HL-60 (cell line): ENCODE measurements around the gene DARS2.
"Not testable (repeated sequence)": the region's sequence is repeated elsewhere in the genome, so short reads cannot be mapped to it uniquely, and the experiment has no call there.

Experiments used
- DNase-seq, 2 experiments: peaks; one replicate each; pipeline ENCODE4 v3.0.0-alpha.2; 2010 to 2020; ENCODE audit warnings: low read depth in 1 of 2, low spot score in 1 of 2
- H3K27ac ChIP-seq: fragments of 250-450 bp; sonication (Bioruptor Pico); replicated peaks from 2 replicates; pipeline ENCODE4 v1.5.1; 2020; ENCODE audit warnings: mild to moderate bottlenecking, moderate library complexity
- H3K27me3 ChIP-seq: fragments of 250-450 bp; sonication (Bioruptor Pico); 2 replicates; pipeline ENCODE4 v1.5.1; 2021; ENCODE audit warnings: mild to moderate bottlenecking, moderate library complexity; ENCODE audit not compliant: insufficient read depth, poor library complexity, severe bottlenecking
- H3K4me3 ChIP-seq: replicated peaks from 2 replicates; pipeline ENCODE4 v1.5.1; 2011; ENCODE audit warnings: mild to moderate bottlenecking, control low read depth, low read length; ENCODE audit not compliant: insufficient read depth
- CTCF ChIP-seq: IDR thresholded peaks from one replicate; pipeline ENCODE4 v1.5.1; 2011; ENCODE audit warnings: low read length, control low read depth, inconsistent platforms; ENCODE audit not compliant: insufficient read depth
- GABPA ChIP-seq: IDR thresholded peaks from 2 replicates; pipeline ENCODE4 v1.6.1; 2012; ENCODE audit warnings: low read depth
- POLR2AphosphoS5 ChIP-seq: IDR thresholded peaks from 2 replicates; pipeline ENCODE4 v1.6.1; 2012; ENCODE audit warnings: low read depth
- REST ChIP-seq: IDR thresholded peaks from 2 replicates; pipeline ENCODE4 v1.6.1; 2012; ENCODE audit warnings: low read depth; ENCODE audit not compliant: insufficient replicate concordance
- SPI1 ChIP-seq: IDR thresholded peaks from 2 replicates; pipeline ENCODE4 v1.6.1; 2012; ENCODE audit warnings: low read depth, mild to moderate bottlenecking, borderline replicate concordance

The DARS2 gene

GRCh38 chr1:173857363-173857917 lies 33.0 kb downstream of the DARS2 start:
- no peaks in the 10 kb centered on the region for H3K27me3 ChIP-seq
- no peak for TF ChIP-seq CTCF
- TF ChIP-seq REST, result no peak
- no peak for TF ChIP-seq GABPA
- TF ChIP-seq POLR2AphosphoS5, result no peak
- TF ChIP-seq SPI1, result no peak
- H3K27ac ChIP-seq, result no peak overlapping the region
- DNase-seq, result no peak
- no peak overlapping the region for H3K4me3 ChIP-seq

GRCh38 chr1:173859547-173859946 lies 35.1 kb downstream of the DARS2 start:
- H3K27ac ChIP-seq, H3K27me3 ChIP-seq, DNase-seq, H3K4me3 ChIP-seq: not testable (repeated sequence)
- TF ChIP-seq POLR2AphosphoS5, result peak; percentile 36; the same call in 1 of the 2 replicates

- Histone ChIP-seq H3K4me3 (no peak overlapping the region), H3K27ac (no peak overlapping the region), H3K27me3 (no peaks in the 10 kb centered on the region)
- DNase-seq, result no peak
- no peak for TF ChIP-seq GABPA
- no peak for TF ChIP-seq REST
- TF ChIP-seq CTCF, result no peak
- TF ChIP-seq POLR2AphosphoS5, result no peak
- TF ChIP-seq SPI1, result no peak
Measured at GRCh38 chr1:173860065-173860464, 35.6 kb downstream of the DARS2 start.

GRCh38 chr1:173861731-173862145 lies 37.3 kb downstream of the DARS2 start:
- Histone ChIP-seq H3K27ac (no peak overlapping the region), H3K4me3 (no peak overlapping the region), H3K27me3 (no peaks in the 10 kb centered on the region)
- TF ChIP-seq POLR2AphosphoS5, result peak; percentile 44; the same call in 1 of the 2 replicates
- TF ChIP-seq CTCF, result no peak
- no peak for DNase-seq
